ENCODE measurements around the gene CIROP. TPM values are rescaled to one million over a fixed set of nuclear protein-coding genes. Genes with fewer than 3 reads are reported as not detected.

The CIROP gene
- total RNA-seq, 1 experiment from 2014 or later: 0.11 TPM

GRCh38 chr14:23140371-23140770 lies 35.6 kb upstream of the CIROP start:
- DNase-seq (ENCODE audit: low spot score): no peak
- CTCF ChIA-PET: interaction anchor here (1.0 to 1.5 kb wide), 2 partner anchors 19 to 72 kb away, joined by 3 to 6 read pairs; no protein-coding TSS in a partner anchor

GRCh38 chr14:23139874-23140273 lies 35.1 kb upstream of the CIROP start:
- H3K27ac Mint-ChIP-seq: 0 out of 2 replicates have a peak overlapping the region, but pooled peaks have one; percentile 40
- no peak for TF ChIP-seq CBFB (CRISPR knock-in tag; IDR thresholded peaks at IDR 0.05; ENCODE audit: low read depth)
- no peak for TF ChIP-seq TEAD1 (CRISPR knock-in tag; IDR thresholded peaks at IDR 0.05)
- no peak for TF ChIP-seq USF1 (CRISPR knock-in tag; IDR thresholded peaks at IDR 0.05)
- TF ChIP-seq ATF2 (CRISPR knock-in tag; IDR thresholded peaks at IDR 0.05; ENCODE audit: borderline replicate concordance, low read depth): no peak
- no peak for TF ChIP-seq ZNF532 (CRISPR knock-in tag; IDR thresholded peaks at IDR 0.05; ENCODE audit: borderline replicate concordance)
- TF ChIP-seq ATF6 (CRISPR knock-in tag; IDR thresholded peaks at IDR 0.05): no peak
- TF ChIP-seq ZNF396 (CRISPR knock-in tag; IDR thresholded peaks at IDR 0.05; ENCODE audit: borderline replicate concordance): no peak
- TF ChIP-seq FOXP4 (CRISPR knock-in tag; IDR thresholded peaks at IDR 0.05): no peak
- TF ChIP-seq NFATC4 (CRISPR knock-in tag; IDR thresholded peaks at IDR 0.05): no peak
- H3K36me3 Mint-ChIP-seq: peaks cover 74% of the 10 kb centered on the region
- CTCF ChIA-PET: interaction anchor here (1.5 kb wide), 1 partner anchor 19 kb away, joined by 6 read pairs; no protein-coding TSS in a partner anchor
- no peaks in the 10 kb centered on the region for H3K4me1 Mint-ChIP-seq
- H3K4me3 Mint-ChIP-seq: no peak overlapping the region
- no peaks in the 10 kb centered on the region for H3K27me3 Mint-ChIP-seq (ENCODE audit: low read depth)
- no peaks in the 10 kb centered on the region for H3K9me3 Mint-ChIP-seq
- POLR2A ChIA-PET: no interaction called here
- ATAC-seq (no peak), DNase-seq (ENCODE audit: low spot score) (no peak)

More at GRCh38 chr14:23140371-23140770, 35.6 kb upstream of the CIROP start:
- ATAC-seq: no peak
- no peaks in the 10 kb centered on the region for H3K27me3 Mint-ChIP-seq (ENCODE audit: low read depth)
- H3K27ac Mint-ChIP-seq: 0 out of 2 replicates have a peak overlapping the region, but pooled peaks have one; percentile 40
- POLR2A ChIA-PET: no interaction called here
- H3K9me3 Mint-ChIP-seq: no peaks in the 10 kb centered on the region
- H3K36me3 Mint-ChIP-seq: peaks cover 74% of the 10 kb centered on the region
- no peak overlapping the region for H3K4me3 Mint-ChIP-seq
- no peak for TF ChIP-seq ZNF219 (CRISPR knock-in tag; IDR thresholded peaks at IDR 0.05; ENCODE audit: borderline replicate concordance)
- no peak for TF ChIP-seq CBFB (CRISPR knock-in tag; IDR thresholded peaks at IDR 0.05; ENCODE audit: low read depth)
- TF ChIP-seq RELA (CRISPR knock-in tag; IDR thresholded peaks at IDR 0.05; ENCODE audit: borderline replicate concordance): no peak
- TF ChIP-seq ZBTB21 (CRISPR knock-in tag; IDR thresholded peaks at IDR 0.05; ENCODE audit: borderline replicate concordance): no peak
- no peak for TF ChIP-seq JAZF1 (CRISPR knock-in tag; IDR thresholded peaks at IDR 0.05)
- no peaks in the 10 kb centered on the region for H3K4me1 Mint-ChIP-seq

All from WTC11 (cell line).